GM19372 (cell line): ENCODE results near the gene TXNRD2.
"Not testable (repeated sequence)": the region's sequence is repeated elsewhere in the genome, so short reads cannot be mapped to it uniquely, and the experiment has no call there.

Experiments used
- ATAC-seq: cut with Tn5 transposase; IDR thresholded peaks from one replicate; pipeline ENCODE4 v1.9.1; 2021; ENCODE audit warnings: mild to moderate bottlenecking, low read depth, moderate library complexity; ENCODE audit not compliant: unreplicated experiment

TXNRD2 gene

GRCh38 chr22:19929586-19930550 is 11.8 kb downstream of the TXNRD2 start:
- ATAC-seq = no peak

GRCh38 chr22:19928207-19928606 is 13.4 kb downstream of the TXNRD2 start:
- ATAC-seq = no peak

- ATAC-seq = no peak
Measured at GRCh38 chr22:19927696-19928095, 13.9 kb downstream of the TXNRD2 start.

GRCh38 chr22:19926028-19926427 is 15.6 kb downstream of the TXNRD2 start:
- not testable (repeated sequence) for ATAC-seq

- no peak for ATAC-seq
Measured at GRCh38 chr22:19923914-19924513, 17.6 kb downstream of the TXNRD2 start.

GRCh38 chr22:19921544-19922081 is 20.0 kb downstream of the TXNRD2 start:
- ATAC-seq = no peak

- ATAC-seq = no peak
Measured at GRCh38 chr22:19919701-19920363, 21.8 kb downstream of the TXNRD2 start.

GRCh38 chr22:19918332-19919106 is 23.1 kb downstream of the TXNRD2 start:
- no peak for ATAC-seq

- no peak for ATAC-seq
Measured at GRCh38 chr22:19917389-19918138, 24.1 kb downstream of the TXNRD2 start.

- ATAC-seq = no peak
Measured at GRCh38 chr22:19916941-19917340, 24.7 kb downstream of the TXNRD2 start.

GRCh38 chr22:19916006-19916405 is 25.6 kb downstream of the TXNRD2 start:
- ATAC-seq = no peak

GRCh38 chr22:19915287-19915954 is 26.2 kb downstream of the TXNRD2 start:
- no peak for ATAC-seq

- no peak for ATAC-seq
Measured at GRCh38 chr22:19914201-19914943, 27.2 kb downstream of the TXNRD2 start.

GRCh38 chr22:19913337-19913936 is 28.2 kb downstream of the TXNRD2 start:
- ATAC-seq = no peak

GRCh38 chr22:19912271-19912999 is 29.2 kb downstream of the TXNRD2 start:
- no peak for ATAC-seq

GRCh38 chr22:19911540-19912270 is 29.9 kb downstream of the TXNRD2 start:
- no peak for ATAC-seq
